Erythroblast (primary cell): ENCODE measurements around the gene GAS2L1.

Experiments used
- GATA1 ChIP-seq: IDR thresholded peaks from 2 replicates; pipeline ENCODE4 v1.6.1; 2011; ENCODE audit warnings: low read depth, mild to moderate bottlenecking, control low read depth, low read length, moderate library complexity
- POLR2A ChIP-seq: IDR thresholded peaks from 2 replicates; pipeline ENCODE4 v1.6.1; 2011; ENCODE audit warnings: mild to moderate bottlenecking, low read length

- TF ChIP-seq POLR2A: no peak
- no peak for TF ChIP-seq GATA1
Observed at GRCh38 chr22:29315286-29316140, 9.1 kb downstream of the GAS2L1 start, which contains the start of gene RASL10A.
